Loucy (cell line): ENCODE data around the gene ASPHD1.

Experiments
- H2AFZ ChIP-seq: fragments of 200-600 bp; sonication (generic); 2 replicates; pipeline ENCODE4 v1.6.0; 2016; ENCODE audit warnings: antibody characterized with exemption, mild to moderate bottlenecking, low read length, moderate library complexity
- H3F3A ChIP-seq: fragments of 200-600 bp; 2 replicates; pipeline ENCODE4 v1.6.0; 2016; ENCODE audit warnings: antibody characterized with exemption, low read depth, mild to moderate bottlenecking
- H3K27me3 ChIP-seq: fragments of 200-600 bp; sonication (generic); 2 replicates; pipeline ENCODE4 v1.6.1; 2014; ENCODE audit warnings: low read length, mild to moderate bottlenecking; ENCODE audit not compliant: insufficient read depth, poor library complexity, severe bottlenecking
- H3K36me3 ChIP-seq: fragments of 200-600 bp; sonication (generic); 2 replicates; pipeline ENCODE4 v1.6.1; 2016; ENCODE audit warnings: low read length; ENCODE audit not compliant: insufficient read depth
- H3K4me1 ChIP-seq: fragments of 200-600 bp; sonication (generic); 2 replicates; pipeline ENCODE4 v1.5.1; 2014; ENCODE audit warnings: low read length, mild to moderate bottlenecking; ENCODE audit not compliant: insufficient read depth, poor library complexity, severe bottlenecking
- H3K4me2 ChIP-seq: fragments of 200-600 bp; sonication (generic); 2 replicates; pipeline ENCODE4 v1.6.0; 2014; ENCODE audit warnings: antibody characterized with exemption, low read length, low read depth, mild to moderate bottlenecking; ENCODE audit not compliant: poor library complexity, severe bottlenecking
- H3K4me3 ChIP-seq: fragments of 200-600 bp; sonication (generic); 2 replicates; pipeline ENCODE4 v1.5.1; 2014; ENCODE audit warnings: low read length, mild to moderate bottlenecking, mixed read lengths; ENCODE audit not compliant: poor library complexity, severe bottlenecking
- H3K79me2 ChIP-seq: fragments of 200-600 bp; sonication (generic); 2 replicates; pipeline ENCODE4 v1.6.1; 2014; ENCODE audit warnings: low read length; ENCODE audit not compliant: insufficient read depth
- H3K9ac ChIP-seq: fragments of 200-600 bp; sonication (generic); 2 replicates; pipeline ENCODE4 v1.6.0; 2014; ENCODE audit warnings: mild to moderate bottlenecking, low read depth, low read length, moderate library complexity; ENCODE audit not compliant: poor library complexity, severe bottlenecking
- H3K9me2 ChIP-seq: fragments of 200-600 bp; sonication (generic); replicated peaks from 2 replicates; pipeline ENCODE4 v1.6.1; 2016; ENCODE audit warnings: low read depth, low read length, mixed read lengths
- H3K9me3 ChIP-seq: fragments of 200-600 bp; sonication (generic); 2 replicates; pipeline ENCODE4 v1.6.1; 2014; ENCODE audit warnings: mild to moderate bottlenecking, antibody characterized with exemption, low read length, low read depth; ENCODE audit not compliant: insufficient read depth
- H4K20me1 ChIP-seq: fragments of 200-600 bp; sonication (generic); 2 replicates; pipeline ENCODE4 v1.6.0; 2014; ENCODE audit warnings: antibody characterized with exemption, low read length, mild to moderate bottlenecking; ENCODE audit not compliant: insufficient read depth, poor library complexity, severe bottlenecking
- EZH2phosphoT487 ChIP-seq: fragments of 200-600 bp; IDR thresholded peaks from 2 replicates; pipeline ENCODE4 v1.6.1; 2018; ENCODE audit warnings: antibody characterized with exemption, mild to moderate bottlenecking, moderate library complexity, borderline replicate concordance
- TF ChIP-seq, protein P1 (sequence below): fragments of 200-600 bp; sonication (generic); conservative IDR thresholded peaks from 2 replicates; pipeline ENCODE4 v1.5.1; 2014; ENCODE audit warnings: mild to moderate bottlenecking, antibody characterized with exemption, low read length

ASPHD1 gene

DNA sequence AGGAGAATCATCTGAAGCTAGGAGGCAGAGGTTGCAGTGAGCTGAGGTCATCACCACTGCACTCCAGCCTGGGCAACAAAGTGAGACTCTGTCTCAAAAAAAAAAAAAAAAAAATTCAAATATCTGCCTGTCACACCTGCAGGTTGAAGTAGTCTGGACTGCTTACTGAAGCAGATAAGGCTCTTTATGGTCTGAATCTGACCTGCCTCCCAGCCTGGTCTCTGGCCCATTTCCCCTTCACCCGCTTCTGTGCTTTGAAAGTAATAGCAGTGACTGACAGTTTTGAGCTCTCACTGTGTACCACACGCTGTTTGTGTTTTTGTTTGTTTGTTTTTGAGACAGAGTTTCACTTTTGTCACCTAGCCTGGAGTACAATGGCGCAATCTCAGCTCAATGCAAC, 6.7 kb upstream of the ASPHD1 start:
- Histone ChIP-seq H3K79me2 (no peaks in the 10 kb centered on the region), H3F3A (no peaks in the 10 kb centered on the region), H3K4me1 (no peaks in the 10 kb centered on the region), H3K9ac (no peak overlapping the region), H3K4me3 (no peak overlapping the region), H3K36me3 (no peaks in the 10 kb centered on the region), H3K4me2 (no peak overlapping the region), H3K9me2 (no peaks in the 10 kb centered on the region), H2AFZ (no peak overlapping the region), H3K27me3 (no peaks in the 10 kb centered on the region), H3K9me3 (no peaks in the 10 kb centered on the region), H4K20me1 (peaks cover 2% of the 10 kb centered on the region)
- TF ChIP-seq EZH2phosphoT487, result no peak
- TF ChIP-seq, protein P1, sequence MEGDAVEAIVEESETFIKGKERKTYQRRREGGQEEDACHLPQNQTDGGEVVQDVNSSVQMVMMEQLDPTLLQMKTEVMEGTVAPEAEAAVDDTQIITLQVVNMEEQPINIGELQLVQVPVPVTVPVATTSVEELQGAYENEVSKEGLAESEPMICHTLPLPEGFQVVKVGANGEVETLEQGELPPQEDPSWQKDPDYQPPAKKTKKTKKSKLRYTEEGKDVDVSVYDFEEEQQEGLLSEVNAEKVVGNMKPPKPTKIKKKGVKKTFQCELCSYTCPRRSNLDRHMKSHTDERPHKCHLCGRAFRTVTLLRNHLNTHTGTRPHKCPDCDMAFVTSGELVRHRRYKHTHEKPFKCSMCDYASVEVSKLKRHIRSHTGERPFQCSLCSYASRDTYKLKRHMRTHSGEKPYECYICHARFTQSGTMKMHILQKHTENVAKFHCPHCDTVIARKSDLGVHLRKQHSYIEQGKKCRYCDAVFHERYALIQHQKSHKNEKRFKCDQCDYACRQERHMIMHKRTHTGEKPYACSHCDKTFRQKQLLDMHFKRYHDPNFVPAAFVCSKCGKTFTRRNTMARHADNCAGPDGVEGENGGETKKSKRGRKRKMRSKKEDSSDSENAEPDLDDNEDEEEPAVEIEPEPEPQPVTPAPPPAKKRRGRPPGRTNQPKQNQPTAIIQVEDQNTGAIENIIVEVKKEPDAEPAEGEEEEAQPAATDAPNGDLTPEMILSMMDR, result no peak

GRCh38 chr16:29894352-29894751, 5.9 kb upstream of the ASPHD1 start:
- Histone ChIP-seq H3K36me3 (no peaks in the 10 kb centered on the region), H3K9ac (no peak overlapping the region), H3K27me3 (no peaks in the 10 kb centered on the region), H3K9me3 (no peaks in the 10 kb centered on the region), H2AFZ (no peak overlapping the region), H3K4me3 (no peak overlapping the region), H4K20me1 (peaks cover 3% of the 10 kb centered on the region), H3F3A (no peaks in the 10 kb centered on the region), H3K9me2 (no peaks in the 10 kb centered on the region), H3K79me2 (no peaks in the 10 kb centered on the region), H3K4me1 (peaks cover 5% of the 10 kb centered on the region), H3K4me2 (no peak overlapping the region)
- TF ChIP-seq, protein P1, result no peak
- no peak for TF ChIP-seq EZH2phosphoT487

DNA sequence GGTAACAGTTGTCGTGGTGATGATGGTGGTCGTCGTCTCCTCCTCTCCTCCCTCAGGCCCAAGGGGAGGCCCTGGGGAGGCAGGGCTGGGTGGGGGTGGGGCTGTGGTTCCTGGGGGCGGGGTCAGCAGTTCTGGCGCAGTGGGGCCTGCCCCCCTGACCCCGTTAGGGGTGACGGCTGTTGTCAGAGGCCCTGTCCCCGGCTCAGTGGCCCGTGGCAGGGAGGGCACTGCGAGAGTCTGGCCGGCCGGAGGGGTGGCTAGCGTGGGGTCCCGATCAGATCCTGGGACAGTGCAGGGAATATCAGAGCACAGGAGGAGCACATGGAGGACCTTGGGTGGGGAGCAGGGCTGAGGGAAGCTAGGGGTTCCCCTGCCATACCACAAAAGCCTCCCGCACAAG, 3.4 kb upstream of the ASPHD1 start:
- no peaks in the 10 kb centered on the region for H3K9me3 ChIP-seq
- H3K27me3 ChIP-seq, result no peaks in the 10 kb centered on the region
- no peaks in the 10 kb centered on the region for H3K9me2 ChIP-seq
- no peak overlapping the region for H3K9ac ChIP-seq
- TF ChIP-seq, protein P1, result no peak
- no peak for TF ChIP-seq EZH2phosphoT487
- no peak overlapping the region for H2AFZ ChIP-seq
- no peaks in the 10 kb centered on the region for H3F3A ChIP-seq
- H4K20me1 ChIP-seq, result peaks cover 12% of the 10 kb centered on the region
- H3K79me2 ChIP-seq, result no peaks in the 10 kb centered on the region
- no peak overlapping the region for H3K4me2 ChIP-seq
- no peaks in the 10 kb centered on the region for H3K36me3 ChIP-seq
- H3K4me1 ChIP-seq, result peaks cover 13% of the 10 kb centered on the region
- no peak overlapping the region for H3K4me3 ChIP-seq
